GM12878 (cell line): ENCODE measurements around the gene LPCAT3. TPM values are rescaled to one million over a fixed set of nuclear protein-coding genes. Genes with fewer than 3 reads are reported as not detected.

Experiments used
- ATAC-seq: fragments of 200-7000 bp; cut with Tn5 transposase; 3 replicates; pipeline ENCODE4 v1.9.1; 2020; ENCODE audit warnings: mild to moderate bottlenecking, moderate library complexity
- Bru-seq: library from RNA; stranded (reverse); fragments of 400-500 nt; gene quantifications from one replicate; lab custom pipeline; 2021; lab: Mats Ljungman, UMichigan
- BruChase-seq, 2 experiments: library from RNA; stranded (reverse); fragments of 400-500 nt; gene quantifications; one replicate each; lab custom pipeline; 2021; lab: Mats Ljungman, UMichigan
- BruUV-seq: library from RNA; stranded (reverse); fragments of 400-500 nt; replicated peaks from 2 replicates; lab custom pipeline; 2021; lab: Mats Ljungman, UMichigan
- CTCF ChIA-PET: fragments of 300-600 bp; sonication (Branson Sonifier 250); formaldehyde crosslinking; extraction: SDS; loops from one replicate; lab custom pipeline; 2021; ENCODE audit warnings: inconsistent platforms; lab: Yijun Ruan, JAX
- POLR2A ChIA-PET: fragments of 350-600 bp; formaldehyde crosslinking; extraction: SDS; loops from one replicate; lab custom pipeline; 2021; ENCODE audit warnings: inconsistent platforms; lab: Charles Lee
- RAD21 ChIA-PET: fragments of 300-600 bp; sonication (Branson Sonifier 250); formaldehyde crosslinking; loops from one replicate; lab custom pipeline; 2023; ENCODE audit warnings: antibody characterized with exemption; ENCODE audit not compliant: unreplicated experiment; lab: Charles Lee
- SMC1A ChIA-PET: fragments of 300-600 bp; sonication (Branson Sonifier 250); formaldehyde crosslinking; loops from one replicate; lab custom pipeline; 2023; ENCODE audit not compliant: unreplicated experiment, uncharacterized antibody; lab: Charles Lee
- DNase-seq: peaks from one replicate; pipeline ENCODE4 v3.0.0-alpha.2; 2011; ENCODE audit warnings: low read depth, low spot score
- FAIRE-seq: peaks from 3 replicates; lab custom pipeline; 2011; peaks lifted over from hg19 to GRCh38; lab: Jason Lieb, UNC
- H2AFZ ChIP-seq: 2 replicates; pipeline ENCODE4 v1.6.0; 2011; ENCODE audit warnings: low read depth, low read length, control low read depth; ENCODE audit not compliant: control insufficient read depth
- H3K27ac ChIP-seq: 2 replicates; pipeline ENCODE4 v1.5.1; 2011; ENCODE audit warnings: control low read depth; ENCODE audit not compliant: control insufficient read depth, insufficient read depth
- H3K27me3 ChIP-seq, 2 experiments: replicated peaks in 1 of 2; 2 replicates each; pipeline versions ENCODE4 v1.6.0 to v1.6.1; 2011; ENCODE audit warnings: low read length in 1 of 2; ENCODE audit not compliant: control insufficient read depth in 2 of 2, insufficient read depth in 2 of 2
- H3K36me3 ChIP-seq, 2 experiments: 2 replicates each; pipeline ENCODE4 v1.5.1; 2011; ENCODE audit warnings: low read length in 1 of 2; ENCODE audit not compliant: control insufficient read depth in 2 of 2, insufficient read depth in 2 of 2
- H3K4me1 ChIP-seq: 2 replicates; pipeline ENCODE4 v1.6.1; 2011; ENCODE audit warnings: mild to moderate bottlenecking, low read length, moderate library complexity, mixed read lengths; ENCODE audit not compliant: control insufficient read depth, insufficient read depth
- H3K4me2 ChIP-seq: 2 replicates; pipeline ENCODE4 v1.6.0; 2011; ENCODE audit warnings: control low read depth; ENCODE audit not compliant: control insufficient read depth, insufficient read depth
- H3K4me3 ChIP-seq: fragments of 200-600 bp; sonication (generic); 2 replicates; pipeline ENCODE4 v1.5.1; 2016
- H3K79me2 ChIP-seq: 2 replicates; pipeline ENCODE4 v1.6.0; 2011; ENCODE audit warnings: low read length; ENCODE audit not compliant: control insufficient read depth, insufficient read depth
- H3K9ac ChIP-seq: 2 replicates; pipeline ENCODE4 v1.8.0; 2011; ENCODE audit warnings: low read length, control low read depth, mixed read lengths; ENCODE audit not compliant: control insufficient read depth, insufficient read depth
- H3K9me3 ChIP-seq: replicated peaks from 3 replicates; pipeline ENCODE4 v1.5.1; 2011; ENCODE audit warnings: mild to moderate bottlenecking, low read length; ENCODE audit not compliant: control insufficient read depth, insufficient read depth
- H4K20me1 ChIP-seq: 2 replicates; pipeline ENCODE4 v1.6.0; 2011; ENCODE audit not compliant: control insufficient read depth, insufficient read depth
- ASH2L ChIP-seq: fragments of 300-600, 200-600 bp; sonication (generic); IDR thresholded peaks from 2 replicates; pipeline ENCODE4 v1.6.1; 2017; ENCODE audit warnings: low read depth, mild to moderate bottlenecking, borderline replicate concordance
- CHD4 ChIP-seq: fragments of 200-600 bp; sonication (generic); IDR thresholded peaks from 2 replicates; pipeline ENCODE4 v1.6.1; 2016; ENCODE audit warnings: mild to moderate bottlenecking
- KLF5 ChIP-seq: fragments of 450-650 bp; IDR thresholded peaks from 2 replicates; pipeline ENCODE4 v1.6.1; 2014; ENCODE audit warnings: mild to moderate bottlenecking; ENCODE audit not compliant: partially characterized antibody
- MTA3 ChIP-seq: IDR thresholded peaks from 2 replicates; pipeline ENCODE4 v1.6.1; 2012; ENCODE audit warnings: low read length, inconsistent platforms, borderline replicate concordance
- MYB ChIP-seq: fragments of 150-350 bp; IDR thresholded peaks from 2 replicates; pipeline ENCODE4 v1.6.1; 2014; ENCODE audit warnings: mild to moderate bottlenecking, low read depth, low read length, borderline replicate concordance
- NR2C2 ChIP-seq: IDR thresholded peaks from 2 replicates; pipeline ENCODE4 v1.6.1; 2011; ENCODE audit warnings: borderline replicate concordance, low read depth; ENCODE audit not compliant: control insufficient read depth, insufficient read length
- PAX5 ChIP-seq: IDR thresholded peaks from 2 replicates; pipeline ENCODE4 v1.6.1; 2011; ENCODE audit warnings: low read depth, low read length, borderline replicate concordance
- RAD21 ChIP-seq: IDR thresholded peaks from 2 replicates; pipeline ENCODE4 v1.6.1; 2011; ENCODE audit warnings: mild to moderate bottlenecking, low read depth, low read length, moderate library complexity; ENCODE audit not compliant: insufficient read depth
- RELA ChIP-seq: fragments of 450-650 bp; IDR thresholded peaks from 2 replicates; pipeline ENCODE4 v1.8.0; 2014; ENCODE audit warnings: borderline replicate concordance; ENCODE audit not compliant: partially characterized antibody
- SIN3A ChIP-seq: IDR thresholded peaks from 2 replicates; pipeline ENCODE4 v1.6.1; 2012; ENCODE audit warnings: low read depth, low read length, improper control_type of control experiment
- SMARCA5 ChIP-seq: fragments of 450-650 bp; IDR thresholded peaks from 2 replicates; pipeline ENCODE4 v1.6.1; 2017; ENCODE audit warnings: mild to moderate bottlenecking
- STAT1 ChIP-seq: fragments of 450-650 bp; conservative IDR thresholded peaks from 2 replicates; pipeline ENCODE4 v1.6.1; 2014; ENCODE audit warnings: antibody characterized with exemption, mild to moderate bottlenecking
- TARDBP ChIP-seq: IDR thresholded peaks from 2 replicates; pipeline ENCODE4 v1.6.1; 2016; ENCODE audit warnings: borderline replicate concordance
- TCF12 ChIP-seq: IDR thresholded peaks from 2 replicates; pipeline ENCODE4 v1.6.1; 2011; ENCODE audit warnings: low read depth, mild to moderate bottlenecking, low read length
- ZNF207 ChIP-seq: fragments of 450-650 bp; IDR thresholded peaks from 2 replicates; pipeline ENCODE4 v1.6.1; 2014; ENCODE audit warnings: antibody characterized with exemption, mild to moderate bottlenecking, borderline replicate concordance
- ZZZ3 ChIP-seq: IDR thresholded peaks from 2 replicates; pipeline ENCODE4 v1.6.1; 2011; ENCODE audit warnings: low read depth; ENCODE audit not compliant: control insufficient read depth, insufficient read length
- WGBS: methylation state at CpG from one replicate; pipeline ENCODE4 v1.1.6; 2016; ENCODE audit warnings: low lambda C conversion rate; ENCODE audit not compliant: insufficient replicate concordance, insufficient coverage; ENCODE audit errors: missing lambda C conversion rate; 5-methylcytosine and 5-hydroxymethylcytosine counted together
- in situ Hi-C: fragments of 300-500 bp; cut with MboI; formaldehyde crosslinking; loops from 9 replicates; pipeline ENCODE4 v1.14.3; 2018; ENCODE audit warnings: mixed read lengths
- intact Hi-C: fragments of 100-400 bp; cut with micrococcal nuclease; formaldehyde crosslinking; loops from one replicate; pipeline ENCODE4 v1.14.2; 2022; ENCODE audit not compliant: unreplicated experiment
- long read RNA-seq, 2 experiments: library from polyadenylated mRNA; unstranded; transcript quantifications; one replicate each; pipeline ENCODE4 v2.0.0, GENCODE V29; 2019 to 2020
- polyA minus RNA-seq, 3 experiments: library from RNA; depleted of rRNA, polyadenylated mRNA; stranded (reverse); fragments of >200 nt; gene quantifications; 2 replicates each; pipeline ENCODE4 v1.2.3, GENCODE V29; 2011
- polyA plus RNA-seq, 11 experiments: library from polyadenylated mRNA; depleted of rRNA in 4 of 11; unstranded in 6 of 11; stranded (reverse) in 5 of 11; fragments of >200 nt; fragmentation: Nextera tagmentation in 4 of 11; fragmentation: Illumina TruSeq in 1 of 11; extraction: Ambion mirVana in 4 of 11; extraction: Trizol in 1 of 11; gene quantifications; 1 replicate in 1 of 11; 2 replicates in 10 of 11; pipeline versions ENCODE4 v1.2.1 to v1.2.3, GENCODE V29; 2011 to 2016; ENCODE audit warnings: inconsistent platforms in 2 of 11, missing spikeins in 2 of 11, low read depth in 1 of 11
- total RNA-seq, 4 experiments: library from RNA; depleted of rRNA in 3 of 4; stranded (reverse); fragments of >200 nt in 3 of 4; fragmentation: Illumina TruSeq in 1 of 4; extraction: Trizol in 1 of 4; gene quantifications; 2 replicates each; pipeline versions ENCODE4 v1.2.1 to v1.2.3, GENCODE V29; 2013 to 2021
- TF ChIP-seq, protein P1 (sequence below): IDR thresholded peaks from 2 replicates; pipeline ENCODE4 v1.6.1; 2012; ENCODE audit warnings: low read depth, low read length, improper control_type of control experiment

Gene LPCAT3, protein sequence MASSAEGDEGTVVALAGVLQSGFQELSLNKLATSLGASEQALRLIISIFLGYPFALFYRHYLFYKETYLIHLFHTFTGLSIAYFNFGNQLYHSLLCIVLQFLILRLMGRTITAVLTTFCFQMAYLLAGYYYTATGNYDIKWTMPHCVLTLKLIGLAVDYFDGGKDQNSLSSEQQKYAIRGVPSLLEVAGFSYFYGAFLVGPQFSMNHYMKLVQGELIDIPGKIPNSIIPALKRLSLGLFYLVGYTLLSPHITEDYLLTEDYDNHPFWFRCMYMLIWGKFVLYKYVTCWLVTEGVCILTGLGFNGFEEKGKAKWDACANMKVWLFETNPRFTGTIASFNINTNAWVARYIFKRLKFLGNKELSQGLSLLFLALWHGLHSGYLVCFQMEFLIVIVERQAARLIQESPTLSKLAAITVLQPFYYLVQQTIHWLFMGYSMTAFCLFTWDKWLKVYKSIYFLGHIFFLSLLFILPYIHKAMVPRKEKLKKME
- total RNA-seq (2013; cell fraction: nucleolus; rRNA removed), result 21.1 and 26.2 TPM in 2 replicates
- total RNA-seq (2014; rRNA removed) (19.1 and 21.6 TPM in 2 replicates), total RNA-seq (2014; rRNA removed; fragmentation: Illumina TruSeq; extraction: Trizol) (16.4 and 16.9 TPM in 2 replicates), total RNA-seq (2021) (23.1 and 23.3 TPM in 2 replicates), polyA plus RNA-seq (2011; rRNA removed) (39.1 and 48.3 TPM in 2 replicates), polyA plus RNA-seq (2014; fragmentation: Illumina TruSeq; extraction: Trizol) (28.3 and 29.5 TPM in 2 replicates), polyA plus RNA-seq (2014; fragmentation: Nextera tagmentation; extraction: Ambion mirVana) (1 to 10 TPM; 2.6 to 3.7 TPM), polyA plus RNA-seq (2014; rRNA removed) (28.3 and 31.1 TPM in 2 replicates), polyA plus RNA-seq (2016; fragmentation: Nextera tagmentation; extraction: Ambion mirVana) (10 to 100 TPM; 22.8 to 24.4 TPM), polyA minus RNA-seq (2011; rRNA and poly(A)+ RNA removed) (33.4 and 40.0 TPM in 2 replicates), Bru-seq, nascent RNA (percentile 62 among the genes with signal in this experiment), BruChase-seq, experiment 1, labeled RNA remaining after a 6-hour chase (percentile 64 among the genes with signal in this experiment), BruChase-seq, experiment 2, labeled RNA remaining after a 2-hour chase (percentile 64 among the genes with signal in this experiment)
- 8.8 TPM for polyA plus RNA-seq (2011; ENCODE audit: low read depth)
- polyA plus RNA-seq (2011; cell fraction: cytosol; rRNA removed), result 39.1 and 48.0 TPM in 2 replicates
- polyA plus RNA-seq (2011; cell fraction: nucleus; rRNA removed), result 32.9 and 37.5 TPM in 2 replicates
- polyA plus RNA-seq (2012), result 14.1 and 15.2 TPM in 2 replicates
- 11.0 and 11.6 TPM in 2 replicates for polyA minus RNA-seq (2011; cell fraction: cytosol; rRNA and poly(A)+ RNA removed)
- 12.2 and 20.4 TPM in 2 replicates for polyA minus RNA-seq (2011; cell fraction: nucleus; rRNA and poly(A)+ RNA removed)
- long read RNA-seq, experiment 1, transcript LPCAT3-201 (13 exons, 2,268 nt), result major isoform, 20 of 21 reads
- long read RNA-seq, experiment 1, partial matches to known transcripts, result 0 of 21 reads
- long read RNA-seq, experiment 1, other reads (novel, unspliced or antisense), result 1 of 21 reads
- long read RNA-seq, experiment 2, transcript LPCAT3-201 (13 exons, 2,268 nt), result major isoform, 7 of 14 reads
- long read RNA-seq, experiment 2, partial matches to known transcripts, result 4 of 14 reads
- long read RNA-seq, experiment 2, other reads (novel, unspliced or antisense), result 3 of 14 reads

GRCh38 chr12:7018350-7019042 is at the start of gene LPCAT3:
Gene LPCAT3, minus strand, starts transcription at chr12:7018476. Its CDS starts 52 bp downstream, at chr12:7018424.
- peak within 1 kb of the TSS; percentile 75 for H3K27ac ChIP-seq
- H3K79me2 ChIP-seq, result peaks cover 16% of the 10 kb centered on the region
- H4K20me1 ChIP-seq, result no peaks in the 10 kb centered on the region; the same call in 1 of the 2 replicates
- WGBS, result under 1% methylated on average over 70 of the region's 77 CpGs
- DNase-seq (peak; percentile 83), FAIRE-seq (peak; percentile 76), ATAC-seq (peak; percentile 97)
- ChIA-PET POLR2A (interaction anchor here (0.7 to 2.9 kb wide), 14 partner anchors 10 to 166 kb away, joined by 3 to 11 read pairs (median 6); partner anchors contain the start of genes C12orf57, C1RL, RNU7-1 and USP5), SMC1A (interaction anchor here (0.9 to 3.6 kb wide), 10 partner anchors 13 to 95 kb away, joined by 3 to 11 read pairs (median 4); partner anchors contain the start of genes C12orf57, C1RL and RNU7-1), CTCF (interaction anchor here (0.7 to 2.6 kb wide), 28 partner anchors 8 to 149 kb away, joined by 3 to 13 read pairs (median 4); partner anchors contain the start of genes C12orf57, C1R, C1RL and CLSTN3), RAD21 (interaction anchor here (0.8 to 2.8 kb wide), 12 partner anchors 53 to 95 kb away, joined by 3 to 14 read pairs (median 4); partner anchors contain the start of genes C12orf57 and RNU7-1)
- H3K9ac ChIP-seq, result peak within 1 kb of the TSS; percentile 79
- no peaks in the 10 kb centered on the region for H3K36me3 ChIP-seq
- in situ Hi-C loops (no loop called here), intact Hi-C loops (loop anchor here (2.0 to 5.0 kb wide), 3 partner anchors 46 to 74 kb away; partner anchors contain the start of genes C12orf57, C1R, EMG1 and PHB2)
- peak within 1 kb of the TSS; percentile 91 for H2AFZ ChIP-seq
- H3K4me2 ChIP-seq, result peak within 1 kb of the TSS; percentile 72
- H3K27me3 ChIP-seq, result no peaks in the 10 kb centered on the region
- BruUV-seq, result no TSS peak
- H3K4me3 ChIP-seq, result peak within 1 kb of the TSS; percentile 91
- H3K4me1 ChIP-seq, result no peaks in the 10 kb centered on the region
- H3K9me3 ChIP-seq, result no peaks in the 10 kb centered on the region
- TF ChIP-seq MTA3, result no peak
- TF ChIP-seq KLF5, result no peak
- TF ChIP-seq RAD21, result peak; percentile 41
- TF ChIP-seq SMARCA5, result peak; percentile 88; the same call in 1 of the 2 replicates
- peak; percentile 57; the same call in 1 of the 2 replicates for TF ChIP-seq TARDBP
- no peak for TF ChIP-seq ASH2L
- TF ChIP-seq ZZZ3, result no peak
- no peak for TF ChIP-seq SIN3A
- 0 out of 2 replicates have a peak, but pooled peaks have one; percentile 14 for TF ChIP-seq TCF12
- TF ChIP-seq CHD4, result no peak
- no peak for TF ChIP-seq NR2C2
- TF ChIP-seq MYB, result 0 out of 2 replicates have a peak, but pooled peaks have one; percentile 20
- TF ChIP-seq, protein P1, sequence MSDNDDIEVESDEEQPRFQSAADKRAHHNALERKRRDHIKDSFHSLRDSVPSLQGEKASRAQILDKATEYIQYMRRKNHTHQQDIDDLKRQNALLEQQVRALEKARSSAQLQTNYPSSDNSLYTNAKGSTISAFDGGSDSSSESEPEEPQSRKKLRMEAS, result peak; percentile 0; the same call in 1 of the 2 replicates
- TF ChIP-seq RELA, result peak; percentile 67
- 0 out of 2 replicates have a peak, but pooled peaks have one; percentile 22 for TF ChIP-seq STAT1
- peak; percentile 85 for TF ChIP-seq ZNF207
- TF ChIP-seq PAX5, result peak; percentile 81; the same call in 1 of the 2 replicates
